ENCODE data around the gene IQGAP3.
A peak's percentile ranks its signal among the peaks of the same experiment; 100 is the strongest.

IQGAP3 gene

DNA sequence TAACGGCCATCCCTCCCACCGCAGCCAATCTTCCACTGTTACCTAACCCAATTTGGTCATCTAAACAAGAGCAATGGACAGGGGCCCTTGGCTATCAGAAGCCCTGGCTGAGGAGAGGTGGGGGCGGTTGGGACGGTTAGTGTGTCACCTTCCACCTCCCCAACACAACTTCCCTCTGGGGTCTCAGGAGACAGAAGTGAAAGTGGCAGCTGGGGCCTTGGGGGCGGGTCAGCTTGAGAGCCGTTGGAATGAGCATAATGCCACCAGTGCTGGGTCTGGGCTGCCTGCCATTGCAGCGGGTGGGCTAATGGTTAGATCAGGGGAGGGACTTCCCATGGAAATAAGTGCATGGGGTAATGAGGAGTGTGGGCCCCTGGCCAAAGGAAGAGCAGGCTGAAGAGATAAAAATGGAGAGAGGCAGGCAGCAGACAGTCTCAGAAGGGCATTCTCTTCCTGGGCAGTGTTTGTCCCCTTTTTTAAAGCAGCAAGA is 79.7 kb downstream of the IQGAP3 start:
- TF ChIP-seq, protein P1, sequence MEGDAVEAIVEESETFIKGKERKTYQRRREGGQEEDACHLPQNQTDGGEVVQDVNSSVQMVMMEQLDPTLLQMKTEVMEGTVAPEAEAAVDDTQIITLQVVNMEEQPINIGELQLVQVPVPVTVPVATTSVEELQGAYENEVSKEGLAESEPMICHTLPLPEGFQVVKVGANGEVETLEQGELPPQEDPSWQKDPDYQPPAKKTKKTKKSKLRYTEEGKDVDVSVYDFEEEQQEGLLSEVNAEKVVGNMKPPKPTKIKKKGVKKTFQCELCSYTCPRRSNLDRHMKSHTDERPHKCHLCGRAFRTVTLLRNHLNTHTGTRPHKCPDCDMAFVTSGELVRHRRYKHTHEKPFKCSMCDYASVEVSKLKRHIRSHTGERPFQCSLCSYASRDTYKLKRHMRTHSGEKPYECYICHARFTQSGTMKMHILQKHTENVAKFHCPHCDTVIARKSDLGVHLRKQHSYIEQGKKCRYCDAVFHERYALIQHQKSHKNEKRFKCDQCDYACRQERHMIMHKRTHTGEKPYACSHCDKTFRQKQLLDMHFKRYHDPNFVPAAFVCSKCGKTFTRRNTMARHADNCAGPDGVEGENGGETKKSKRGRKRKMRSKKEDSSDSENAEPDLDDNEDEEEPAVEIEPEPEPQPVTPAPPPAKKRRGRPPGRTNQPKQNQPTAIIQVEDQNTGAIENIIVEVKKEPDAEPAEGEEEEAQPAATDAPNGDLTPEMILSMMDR (conservative IDR thresholded peaks at IDR 0.05; ENCODE audit: control insufficient read depth, insufficient read depth, low read depth, low read length) = no peak
- H3K4me3 ChIP-seq (ENCODE audit: control insufficient read depth, low read depth, low read length) = no peak overlapping the region
- no peak for DNase-seq (ENCODE audit: low read depth)

- TF ChIP-seq, protein P1 (conservative IDR thresholded peaks at IDR 0.05; ENCODE audit: control insufficient read depth, insufficient read depth, low read depth, low read length) = no peak
- H3K4me3 ChIP-seq (ENCODE audit: control insufficient read depth, low read depth, low read length) = no peak overlapping the region
- no peak for DNase-seq (ENCODE audit: low read depth)
Measured at GRCh38 chr1:156492013-156492590, 80.3 kb downstream of the IQGAP3 start.

- H3K4me3 ChIP-seq (ENCODE audit: control insufficient read depth, low read depth, low read length) = no peak overlapping the region
- no peak for DNase-seq (ENCODE audit: low read depth)
Measured at GRCh38 chr1:156491151-156491949, 81.0 kb downstream of the IQGAP3 start.

GRCh38 chr1:156490401-156491032 is 81.8 kb downstream of the IQGAP3 start:
- no peak overlapping the region for H3K4me3 ChIP-seq (ENCODE audit: control insufficient read depth, low read depth, low read length)
- DNase-seq (ENCODE audit: low read depth) = peak; percentile 52
- TF ChIP-seq, protein P1 (conservative IDR thresholded peaks at IDR 0.05; ENCODE audit: control insufficient read depth, insufficient read depth, low read depth, low read length) = peak; percentile 20

More at GRCh38 chr1:156491151-156491949, 81.0 kb downstream of the IQGAP3 start:
- TF ChIP-seq, protein P1 (conservative IDR thresholded peaks at IDR 0.05; ENCODE audit: control insufficient read depth, insufficient read depth, low read depth, low read length) = no peak

GRCh38 chr1:156489935-156490293 is 82.5 kb downstream of the IQGAP3 start:
- H3K4me3 ChIP-seq (ENCODE audit: control insufficient read depth, low read depth, low read length) = no peak overlapping the region
- no peak for DNase-seq (ENCODE audit: low read depth)
- TF ChIP-seq, protein P1 (conservative IDR thresholded peaks at IDR 0.05; ENCODE audit: control insufficient read depth, insufficient read depth, low read depth, low read length) = no peak

DNA sequence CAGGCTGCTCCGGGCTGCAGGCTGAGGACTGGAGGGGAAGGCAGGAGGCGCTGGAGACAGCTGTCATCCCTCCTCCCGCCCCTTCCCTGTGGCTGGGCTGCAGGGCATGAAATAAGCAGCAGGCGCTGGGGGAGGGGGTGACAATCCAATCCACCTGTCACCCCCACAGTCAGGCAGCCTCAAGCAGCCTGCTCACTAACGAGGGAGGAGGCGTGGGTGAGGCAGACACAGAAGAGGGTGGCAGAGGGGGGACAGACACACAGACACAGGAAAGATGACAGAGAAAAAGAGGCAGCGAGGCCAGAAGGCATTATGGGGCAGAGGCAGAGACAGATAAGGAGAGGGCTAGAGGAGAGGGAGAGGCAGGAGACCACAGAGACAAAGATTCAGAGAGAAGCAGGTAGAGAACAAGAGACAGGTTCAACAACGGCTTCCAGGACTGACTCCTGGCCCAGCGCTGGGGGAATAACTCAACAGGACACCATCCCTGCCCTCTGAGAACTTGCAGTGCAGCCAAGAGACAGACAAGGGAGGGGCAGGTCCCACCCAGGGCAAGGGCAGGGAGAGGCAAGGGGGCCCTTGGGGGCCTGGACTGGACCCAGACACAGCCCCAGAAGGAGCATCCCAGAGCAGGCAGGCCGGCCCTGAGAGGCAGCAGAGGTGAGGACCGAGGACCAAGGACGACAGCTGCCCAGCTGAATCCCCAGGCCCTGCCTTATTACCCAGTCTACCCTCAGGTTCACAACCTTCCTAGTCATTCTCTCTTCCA is 83.0 kb downstream of the IQGAP3 start:
- H3K4me3 ChIP-seq (ENCODE audit: control insufficient read depth, low read depth, low read length) = no peak overlapping the region
- no peak for DNase-seq (ENCODE audit: low read depth)
- TF ChIP-seq, protein P1 (conservative IDR thresholded peaks at IDR 0.05; ENCODE audit: control insufficient read depth, insufficient read depth, low read depth, low read length) = no peak

Measured in fibroblast of mammary gland (primary cell).